C4-2B (cell line): Measurements from ENCODE around the gene CASZ1.

Source experiments
- CTCF ChIP-seq: fragments of 450-650 bp; conservative IDR thresholded peaks from 2 replicates; pipeline ENCODE4 v1.5.1; 2017; ENCODE audit warnings: mild to moderate bottlenecking
- ZFX ChIP-seq: fragments of 450-650 bp; IDR thresholded peaks from 2 replicates; pipeline ENCODE4 v1.6.1; 2017

- TF ChIP-seq CTCF (no peak), ZFX (no peak)
These were observed 185.4 kb downstream of the CASZ1 start for GRCh38 chr1:10610901-10611600.
